Measurements from ENCODE around the gene HAPLN1. TPM values are rescaled to one million over a fixed set of nuclear protein-coding genes. Genes with fewer than 3 reads are reported as not detected.
"Not testable (repeated sequence)": the region's sequence is repeated elsewhere in the genome, so short reads cannot be mapped to it uniquely, and the experiment has no call there.

The HAPLN1 gene
- total RNA-seq, 1 donor from 2014 or later = not detected

DNA sequence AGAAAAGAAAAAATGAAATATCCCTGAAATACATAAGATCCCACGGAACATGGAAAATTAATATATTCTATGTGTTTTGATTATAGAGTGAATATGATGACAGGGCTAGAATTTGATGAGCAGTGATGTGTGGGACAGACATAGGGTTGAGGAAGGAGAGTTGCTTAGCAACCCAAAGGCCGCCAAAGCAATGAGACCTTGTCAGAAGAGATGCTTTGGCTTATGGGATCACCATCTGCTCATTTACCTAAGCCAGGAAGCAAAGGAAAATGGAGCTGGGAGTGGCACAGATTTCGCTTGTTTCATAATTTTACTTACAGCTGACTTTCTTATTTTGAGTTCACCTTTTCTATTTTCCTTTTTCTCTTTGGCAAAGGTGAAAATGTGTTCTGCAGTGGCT is 20.9 kb upstream of the HAPLN1 start:
- DNase-seq (ENCODE audit: extremely low spot score in 2 of 2) = no peak
- no peaks in the 10 kb centered on the region for H3K27me3 ChIP-seq
- TF ChIP-seq, protein P1, sequence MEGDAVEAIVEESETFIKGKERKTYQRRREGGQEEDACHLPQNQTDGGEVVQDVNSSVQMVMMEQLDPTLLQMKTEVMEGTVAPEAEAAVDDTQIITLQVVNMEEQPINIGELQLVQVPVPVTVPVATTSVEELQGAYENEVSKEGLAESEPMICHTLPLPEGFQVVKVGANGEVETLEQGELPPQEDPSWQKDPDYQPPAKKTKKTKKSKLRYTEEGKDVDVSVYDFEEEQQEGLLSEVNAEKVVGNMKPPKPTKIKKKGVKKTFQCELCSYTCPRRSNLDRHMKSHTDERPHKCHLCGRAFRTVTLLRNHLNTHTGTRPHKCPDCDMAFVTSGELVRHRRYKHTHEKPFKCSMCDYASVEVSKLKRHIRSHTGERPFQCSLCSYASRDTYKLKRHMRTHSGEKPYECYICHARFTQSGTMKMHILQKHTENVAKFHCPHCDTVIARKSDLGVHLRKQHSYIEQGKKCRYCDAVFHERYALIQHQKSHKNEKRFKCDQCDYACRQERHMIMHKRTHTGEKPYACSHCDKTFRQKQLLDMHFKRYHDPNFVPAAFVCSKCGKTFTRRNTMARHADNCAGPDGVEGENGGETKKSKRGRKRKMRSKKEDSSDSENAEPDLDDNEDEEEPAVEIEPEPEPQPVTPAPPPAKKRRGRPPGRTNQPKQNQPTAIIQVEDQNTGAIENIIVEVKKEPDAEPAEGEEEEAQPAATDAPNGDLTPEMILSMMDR (IDR thresholded peaks at IDR 0.05) = no peak
- TF ChIP-seq POLR2A (IDR thresholded peaks at IDR 0.05) (no peak), POLR2AphosphoS5 (IDR thresholded peaks at IDR 0.05; ENCODE audit: insufficient read depth in 1 of 2, low read depth in 1 of 2) (no peak)
- no peaks in the 10 kb centered on the region for H3K36me3 ChIP-seq
- no peak overlapping the region for H3K27ac ChIP-seq
- no peak overlapping the region for H3K4me3 ChIP-seq
- no peaks in the 10 kb centered on the region for H3K4me1 ChIP-seq
- intact Hi-C loops (cut with DNase I) = no loop called here
- H3K9me3 ChIP-seq = no peaks in the 10 kb centered on the region

DNA sequence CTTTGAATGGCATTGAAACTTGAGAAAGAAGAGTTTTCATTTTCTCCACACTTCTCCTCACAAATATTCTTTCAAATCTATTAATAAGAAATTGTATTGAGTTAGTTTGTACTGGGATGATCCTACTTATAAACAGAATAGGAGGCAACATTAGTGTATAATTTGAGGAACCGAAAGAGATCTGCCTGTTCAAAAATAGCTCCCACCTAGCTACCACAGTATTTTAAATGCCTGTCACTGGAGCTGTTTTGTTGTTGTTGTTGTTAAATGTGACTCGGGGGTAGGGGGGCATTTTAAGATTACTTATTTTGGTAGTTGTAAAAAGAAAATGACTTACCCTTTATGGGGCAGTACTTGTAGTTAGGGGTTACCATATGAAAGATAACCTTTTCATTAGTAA is 20.1 kb upstream of the HAPLN1 start:
- Histone ChIP-seq H3K36me3 (no peaks in the 10 kb centered on the region), H3K27me3 (no peaks in the 10 kb centered on the region), H3K9me3 (no peaks in the 10 kb centered on the region), H3K27ac (no peak overlapping the region), H3K4me1 (no peaks in the 10 kb centered on the region), H3K4me3 (no peak overlapping the region)
- intact Hi-C loops (cut with DNase I) = no loop called here
- TF ChIP-seq, protein P1 (IDR thresholded peaks at IDR 0.05) = no peak
- TF ChIP-seq POLR2A (IDR thresholded peaks at IDR 0.05) = no peak
- TF ChIP-seq POLR2AphosphoS5 (IDR thresholded peaks at IDR 0.05; ENCODE audit: insufficient read depth in 1 of 2, low read depth in 1 of 2) = no peak
- DNase-seq (ENCODE audit: extremely low spot score in 2 of 2) = no peak

DNA sequence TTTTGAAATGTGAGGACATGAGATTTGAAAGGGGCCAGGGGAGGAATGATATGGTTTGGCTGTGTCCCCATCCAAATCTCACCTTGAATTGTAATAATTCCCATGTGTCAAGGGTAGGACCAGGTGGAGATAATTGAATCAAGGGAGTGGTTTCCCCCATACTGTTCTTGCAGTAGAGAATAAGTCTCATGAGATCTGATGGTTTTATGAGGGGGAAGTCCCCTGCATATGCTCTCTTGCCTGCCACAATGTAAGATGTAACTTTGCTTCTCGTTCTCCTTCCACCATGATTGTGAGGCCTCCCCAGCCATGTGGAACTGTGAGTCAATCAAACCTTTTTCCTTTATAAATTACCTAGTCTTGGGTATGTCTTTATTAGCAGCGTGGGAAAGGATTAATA is 15.5 kb upstream of the HAPLN1 start:
- intact Hi-C loops (cut with DNase I) = not testable (repeated sequence)

GRCh38 chr5:83735058-83735457 is 14.4 kb upstream of the HAPLN1 start:
- H3K36me3 ChIP-seq; H3K4me3 ChIP-seq; H3K4me1 ChIP-seq; H3K27ac ChIP-seq; DNase-seq (ENCODE audit: extremely low spot score in 2 of 2); intact Hi-C loops (cut with DNase I); H3K27me3 ChIP-seq; H3K9me3 ChIP-seq: not testable (repeated sequence)

More for the DNA sequence above, 15.5 kb upstream of the HAPLN1 start:
- H3K9me3 ChIP-seq; H3K27me3 ChIP-seq; H3K36me3 ChIP-seq; H3K27ac ChIP-seq; H3K4me1 ChIP-seq; H3K4me3 ChIP-seq; DNase-seq (ENCODE audit: extremely low spot score in 2 of 2): not testable (repeated sequence)

GRCh38 chr5:83731638-83732037 is 11.0 kb upstream of the HAPLN1 start:
- Histone ChIP-seq H3K27me3 (no peaks in the 10 kb centered on the region), H3K4me1 (no peaks in the 10 kb centered on the region), H3K9me3 (no peaks in the 10 kb centered on the region), H3K4me3 (no peak overlapping the region), H3K36me3 (no peaks in the 10 kb centered on the region), H3K27ac (no peak overlapping the region)
- intact Hi-C loops (cut with DNase I) = no loop called here
- TF ChIP-seq, protein P1 (IDR thresholded peaks at IDR 0.05) = no peak
- TF ChIP-seq POLR2A (IDR thresholded peaks at IDR 0.05) (no peak), POLR2AphosphoS5 (IDR thresholded peaks at IDR 0.05; ENCODE audit: insufficient read depth in 1 of 2, low read depth in 1 of 2) (no peak)
- DNase-seq (ENCODE audit: extremely low spot score in 2 of 2) = no peak

DNA sequence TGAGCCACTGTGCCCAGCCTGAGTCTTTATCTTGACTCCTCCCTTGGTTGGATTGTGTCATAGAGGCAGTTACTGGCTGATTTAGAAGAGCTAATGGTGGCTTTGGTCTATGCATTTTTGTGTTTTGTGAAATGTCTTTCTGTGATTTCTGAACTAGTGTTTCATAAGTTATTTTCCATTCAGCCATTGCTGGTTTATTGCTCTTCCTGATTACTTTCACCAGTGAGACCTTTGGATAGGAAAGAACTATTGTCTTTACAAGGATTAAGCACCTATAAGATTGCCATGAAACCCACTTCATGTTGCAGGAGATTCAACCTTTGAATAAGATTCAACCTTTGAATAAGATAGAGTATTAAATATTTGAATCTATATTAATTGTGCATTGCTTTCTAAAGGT is 8.7 kb upstream of the HAPLN1 start:
- Histone ChIP-seq H3K4me3 (no peak overlapping the region), H3K36me3 (no peaks in the 10 kb centered on the region), H3K27ac (no peak overlapping the region), H3K27me3 (no peaks in the 10 kb centered on the region), H3K4me1 (no peaks in the 10 kb centered on the region), H3K9me3 (no peaks in the 10 kb centered on the region)
- no peak for DNase-seq (ENCODE audit: extremely low spot score in 2 of 2)
- TF ChIP-seq, protein P1 (IDR thresholded peaks at IDR 0.05) = no peak
- TF ChIP-seq POLR2A (IDR thresholded peaks at IDR 0.05) = no peak
- TF ChIP-seq POLR2AphosphoS5 (IDR thresholded peaks at IDR 0.05; ENCODE audit: insufficient read depth in 1 of 2, low read depth in 1 of 2) = no peak
- intact Hi-C loops (cut with DNase I) = no loop called here

Data from vagina (tissue), 2 donors.